NCI-H510A (cell line): Measurements from ENCODE around the gene KLHL15.
"Not testable (repeated sequence)": the region's sequence is repeated elsewhere in the genome, so short reads cannot be mapped to it uniquely, and the experiment has no call there.

Experiments used
- DNase-seq: peaks from one replicate; lab custom pipeline; 2025; lab: John Stamatoyannopoulos, UW

Gene KLHL15, protein sequence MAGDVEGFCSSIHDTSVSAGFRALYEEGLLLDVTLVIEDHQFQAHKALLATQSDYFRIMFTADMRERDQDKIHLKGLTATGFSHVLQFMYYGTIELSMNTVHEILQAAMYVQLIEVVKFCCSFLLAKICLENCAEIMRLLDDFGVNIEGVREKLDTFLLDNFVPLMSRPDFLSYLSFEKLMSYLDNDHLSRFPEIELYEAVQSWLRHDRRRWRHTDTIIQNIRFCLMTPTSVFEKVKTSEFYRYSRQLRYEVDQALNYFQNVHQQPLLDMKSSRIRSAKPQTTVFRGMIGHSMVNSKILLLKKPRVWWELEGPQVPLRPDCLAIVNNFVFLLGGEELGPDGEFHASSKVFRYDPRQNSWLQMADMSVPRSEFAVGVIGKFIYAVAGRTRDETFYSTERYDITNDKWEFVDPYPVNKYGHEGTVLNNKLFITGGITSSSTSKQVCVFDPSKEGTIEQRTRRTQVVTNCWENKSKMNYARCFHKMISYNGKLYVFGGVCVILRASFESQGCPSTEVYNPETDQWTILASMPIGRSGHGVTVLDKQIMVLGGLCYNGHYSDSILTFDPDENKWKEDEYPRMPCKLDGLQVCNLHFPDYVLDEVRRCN

DNA sequence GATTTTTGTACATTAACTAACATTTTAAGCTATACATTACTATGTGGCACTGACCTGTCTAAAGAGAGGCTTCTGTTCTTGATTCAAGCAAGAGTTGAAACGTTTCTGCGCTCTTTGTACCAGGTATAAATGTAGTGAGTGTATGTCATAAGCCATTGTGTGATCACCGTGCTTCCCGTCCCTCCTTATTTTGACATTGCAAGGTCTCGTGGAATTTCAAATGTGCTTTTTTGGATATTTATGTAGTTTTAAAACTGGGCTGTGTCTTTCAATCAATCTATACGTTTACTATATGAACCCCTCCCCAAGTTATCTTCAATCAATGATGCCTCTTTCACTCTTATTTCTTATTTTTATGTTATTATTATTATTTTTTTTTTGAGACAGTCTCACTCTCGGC, at the start of gene KLHL15:
Gene KLHL15, minus strand, starts transcription at position 101 of the 400 bp plus-strand sequence. CDS start 20,493 bp downstream, outside the sequence.
- DNase-seq, result no peak

- no peak for DNase-seq
Observed at GRCh38 chrX:24069877-24070276, 42.9 kb upstream of the KLHL15 start.

DNA sequence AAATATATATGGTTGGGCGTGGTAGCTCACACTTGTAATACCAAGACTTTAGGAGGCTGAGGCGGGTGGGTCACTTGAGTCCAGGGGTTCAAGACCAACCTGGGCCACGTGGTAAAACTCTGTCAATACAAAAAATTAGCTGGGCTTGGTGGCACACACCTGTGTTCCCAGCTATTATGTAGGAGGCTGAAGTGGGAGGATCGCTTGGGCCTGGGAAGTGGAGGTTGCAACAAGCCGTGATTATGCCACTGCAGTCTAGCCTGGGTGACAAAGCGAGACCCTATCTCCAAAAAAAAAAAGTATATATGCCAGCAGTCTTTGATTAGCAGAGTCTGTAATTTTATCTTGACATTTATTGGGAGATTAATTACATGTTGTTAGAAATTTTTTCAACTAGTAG, 36.5 kb upstream of the KLHL15 start:
- no peak for DNase-seq

DNA sequence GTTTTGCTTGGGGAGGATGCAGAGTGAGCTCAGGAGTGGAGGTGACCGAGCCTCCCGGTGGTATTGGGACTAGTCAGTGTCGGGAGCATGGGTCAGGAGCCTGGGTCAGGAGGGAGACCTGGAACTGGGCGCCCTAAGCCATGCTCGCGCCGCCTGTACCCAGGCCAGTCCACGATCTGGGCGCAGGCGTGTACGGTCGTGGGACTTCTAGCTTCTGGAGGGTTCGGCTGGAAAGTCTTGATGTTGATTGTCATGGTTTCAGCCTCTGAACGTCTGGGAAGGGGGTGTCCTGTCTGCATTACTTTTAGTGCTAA, 28.0 kb upstream of the KLHL15 start:
- no peak for DNase-seq

- peak; percentile 79 for DNase-seq
Observed at GRCh38 chrX:24054182-24055042, 27.4 kb upstream of the KLHL15 start, which contains the start of gene EIF2S3. TSS of gene EIF2S3 (plus strand) at chrX:24054956. CDS start at chrX:24054969, 13 bp downstream.

DNA sequence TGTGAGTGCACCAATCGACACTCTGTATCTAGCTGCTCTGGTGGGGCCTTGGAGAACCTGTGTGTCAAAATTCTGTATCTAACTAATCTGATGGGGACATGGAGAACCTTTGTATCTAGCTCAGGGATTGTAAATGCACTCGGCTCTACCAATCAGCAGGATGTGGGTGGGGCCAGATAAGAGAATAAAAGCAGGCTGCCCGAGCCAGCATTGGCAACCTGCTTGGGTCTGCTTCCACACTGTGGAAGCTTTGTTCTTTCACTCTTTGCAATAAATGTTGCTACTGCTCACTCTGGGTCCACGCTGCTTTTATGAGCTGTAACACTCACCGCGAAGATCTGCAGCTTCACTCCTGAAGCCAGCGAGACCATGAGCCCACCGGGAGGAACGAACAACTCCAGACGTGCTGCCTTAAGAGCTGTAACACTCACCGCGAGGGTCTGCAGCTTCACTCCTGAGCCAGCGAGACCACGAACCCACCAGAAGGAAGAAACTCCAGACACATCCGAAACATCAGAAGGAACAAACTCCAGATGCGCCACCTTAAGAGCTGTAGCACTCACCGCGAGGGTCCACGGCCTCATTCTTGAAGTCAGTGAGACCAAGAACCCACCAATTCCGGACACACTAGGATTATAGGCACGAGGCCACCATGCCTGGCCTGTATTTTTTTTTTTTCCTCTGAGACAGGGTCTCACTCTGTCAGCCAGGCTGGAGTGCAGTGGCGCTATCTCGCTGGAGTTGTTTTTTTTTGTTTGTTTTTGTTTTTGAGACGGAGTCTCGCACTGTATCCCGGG, 23.7 kb upstream of the KLHL15 start:
- DNase-seq, result not testable (repeated sequence)

DNA sequence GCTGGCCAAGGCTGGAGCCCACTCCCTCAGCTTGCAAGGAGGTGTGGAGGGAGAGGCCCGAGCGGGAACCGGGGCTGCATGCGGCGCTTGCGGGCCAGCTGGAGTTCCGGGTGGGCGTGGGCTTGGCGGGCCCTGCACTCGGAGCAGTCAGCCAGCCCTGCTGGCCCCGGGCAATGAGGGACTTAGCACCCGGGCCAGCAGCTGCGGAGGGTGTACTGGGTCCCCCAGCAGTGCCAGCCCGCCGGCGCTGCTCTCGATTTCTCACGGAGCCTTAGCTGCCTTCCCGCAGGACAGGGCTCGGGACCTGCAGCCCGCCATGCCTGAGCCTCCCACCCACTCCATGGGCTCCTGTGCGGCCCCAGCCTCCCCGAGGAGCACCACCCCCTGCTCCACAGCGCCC, 22.7 kb upstream of the KLHL15 start:
- DNase-seq, result not testable (repeated sequence)

- DNase-seq, result not testable (repeated sequence)
Observed at GRCh38 chrX:24046060-24046459, 19.1 kb upstream of the KLHL15 start.

- DNase-seq, result no peak
Observed at GRCh38 chrX:24037729-24038128, 10.7 kb upstream of the KLHL15 start.

- DNase-seq, result no peak
Observed at GRCh38 chrX:24034485-24034884, 7.5 kb upstream of the KLHL15 start.

DNA sequence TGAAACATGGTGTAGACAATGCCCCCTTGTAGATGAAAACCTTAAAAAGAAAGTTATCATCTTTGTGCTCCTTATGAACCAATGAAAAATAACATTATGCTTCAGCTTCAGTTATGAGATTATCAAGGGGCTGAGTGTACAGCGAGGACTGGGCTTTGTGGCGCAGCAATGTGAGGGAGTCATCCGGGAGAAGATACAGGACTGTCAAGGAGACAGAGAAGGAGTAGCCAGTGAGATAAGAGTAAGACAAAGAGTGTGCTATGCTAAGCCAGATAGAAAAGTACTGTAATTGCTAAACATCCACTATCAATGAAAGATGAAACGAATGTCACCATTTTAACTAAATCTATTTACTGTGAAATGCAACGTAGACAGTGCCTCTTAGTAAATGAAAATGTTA, 3.6 kb upstream of the KLHL15 start:
- DNase-seq, result no peak

GRCh38 chrX:24027985-24028384, 999 bp upstream of the KLHL15 start:
- no peak for DNase-seq

DNA sequence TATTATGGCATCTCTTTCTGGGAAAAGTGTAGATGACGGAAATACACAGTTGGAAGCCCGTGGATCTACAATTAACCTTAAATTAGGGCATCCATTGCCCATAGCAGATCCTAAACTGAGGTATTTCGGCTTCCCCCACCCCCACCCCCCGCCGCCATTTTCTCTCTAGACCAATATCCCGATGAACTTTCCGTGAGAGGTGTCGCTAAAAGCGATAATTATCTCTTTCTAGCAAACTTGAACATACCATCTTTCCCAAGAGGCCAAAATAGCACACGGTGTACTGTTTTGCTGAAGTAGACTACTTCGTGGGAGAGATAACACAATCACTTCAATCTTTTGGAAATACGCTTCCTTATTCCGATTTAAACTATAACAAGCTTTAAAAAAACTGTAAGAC, 554 bp downstream of the KLHL15 start:
- DNase-seq, result no peak

- peak; percentile 6 for DNase-seq
Observed at GRCh38 chrX:24025741-24026403, 1.1 kb downstream of the KLHL15 start.

GRCh38 chrX:24024819-24025740, 1.9 kb downstream of the KLHL15 start:
- peak; percentile 84 for DNase-seq

GRCh38 chrX:24023972-24024669, 2.9 kb downstream of the KLHL15 start:
- DNase-seq, result no peak

GRCh38 chrX:24023544-24023943, 3.4 kb downstream of the KLHL15 start:
- no peak for DNase-seq

DNA sequence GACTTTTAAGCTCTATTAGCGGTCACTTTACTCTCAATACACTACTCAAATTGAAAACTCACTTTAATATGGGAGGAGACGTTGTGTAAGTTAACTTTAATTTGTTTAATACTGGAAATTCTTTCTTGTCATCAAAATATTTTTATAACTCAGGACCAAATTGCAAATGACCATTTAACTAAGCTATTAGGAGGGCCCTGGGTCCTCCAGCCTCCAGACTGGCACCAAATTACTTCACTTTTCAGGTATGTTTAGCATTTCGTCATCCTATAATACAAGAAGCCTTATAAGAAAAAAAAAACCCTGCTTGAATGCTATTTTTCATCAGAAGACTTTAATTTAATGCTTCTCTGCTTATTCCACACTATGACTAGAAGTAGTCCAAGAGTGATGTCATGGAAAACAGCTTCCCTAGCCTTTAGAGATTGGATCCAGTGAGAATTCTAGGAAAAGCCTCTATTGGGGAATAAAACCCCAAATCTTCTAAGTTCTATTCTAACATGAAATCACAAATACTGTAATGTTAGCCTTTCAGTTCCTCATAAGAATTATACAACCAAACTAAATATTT, 6.6 kb downstream of the KLHL15 start:
- DNase-seq, result no peak

DNA sequence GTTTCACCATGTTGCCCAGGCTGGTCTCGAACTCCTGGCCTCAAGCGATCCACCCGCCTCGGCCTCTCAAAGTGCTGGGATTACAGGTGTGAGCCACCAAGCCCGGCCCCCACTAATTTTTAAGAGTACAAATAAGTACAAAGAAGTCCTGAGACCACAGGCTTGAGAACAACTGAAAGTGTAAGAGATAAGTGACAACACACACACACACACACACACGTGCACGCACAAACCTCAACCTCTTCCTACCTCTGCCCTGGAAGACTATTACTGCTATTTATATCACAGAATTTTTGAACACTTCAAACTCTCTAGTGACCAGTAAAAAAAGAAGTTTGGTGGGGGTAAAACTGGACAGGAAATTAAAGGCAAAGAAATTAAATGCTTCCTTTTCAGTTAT, 7.5 kb downstream of the KLHL15 start:
- no peak for DNase-seq
